ENCODE data around the gene IRF7.
"Not testable (repeated sequence)": the region's sequence is repeated elsewhere in the genome, so short reads cannot be mapped to it uniquely, and the experiment has no call there.

Gene IRF7

GRCh38 chr11:650482-650881 lies 34.7 kb upstream of the IRF7 start:
- no peak overlapping the region for H3K27ac ChIP-seq (ENCODE audit: insufficient read depth in 1 of 2, low read depth in 1 of 2, low read length in 2 of 2, poor library complexity in 1 of 2, severe bottlenecking in 2 of 2)
- no peaks in the 10 kb centered on the region for H3K27me3 ChIP-seq (replicated peaks in 2 of 5; ENCODE audit: control insufficient read depth in 4 of 5, insufficient read depth in 5 of 5, low read length in 4 of 5)
- WGBS (ENCODE audit: insufficient coverage), result 100% methylated on average over 9 of the region's 10 CpGs
- H3K4me1 ChIP-seq (ENCODE audit: control extremely low read depth in 1 of 4, control insufficient read depth in 4 of 4, insufficient read depth in 4 of 4, low read length in 3 of 4), result peaks cover 0 to 2% (median 0%) of the 10 kb centered on the region in 4 experiments
- no peak overlapping the region for H3K4me3 ChIP-seq (ENCODE audit: control insufficient read depth in 1 of 7, extremely low read depth in 1 of 7, insufficient read depth in 4 of 7, low read depth in 2 of 7, low read length in 6 of 7)
- CTCF ChIA-PET, result interaction anchor here (0.6 kb wide), 1 partner anchor 24 kb away, joined by 3 read pairs; no protein-coding TSS in a partner anchor
- H3K9me3 ChIP-seq (ENCODE audit: control extremely low read depth in 1 of 5, control insufficient read depth in 4 of 5, insufficient read depth in 2 of 5, low read depth in 1 of 5, low read length in 4 of 5), result no peaks in the 10 kb centered on the region
- peaks cover 0 to 34% (median 22%) of the 10 kb centered on the region in 4 experiments for H3K36me3 ChIP-seq (ENCODE audit: control insufficient read depth in 4 of 4, insufficient read depth in 4 of 4, low read length in 3 of 4)
- POLR2A ChIA-PET, result no interaction called here
- DNase-seq, result no peak

GRCh38 chr11:647672-648158 lies 32.0 kb upstream of the IRF7 start:
- H3K4me1 ChIP-seq (ENCODE audit: control extremely low read depth in 1 of 4, control insufficient read depth in 4 of 4, insufficient read depth in 4 of 4, low read length in 3 of 4); POLR2A ChIA-PET: not testable (repeated sequence)

GRCh38 chr11:646214-646613 lies 30.5 kb upstream of the IRF7 start:
- Histone ChIP-seq H3K9me3 (ENCODE audit: control extremely low read depth in 1 of 5, control insufficient read depth in 4 of 5, insufficient read depth in 2 of 5, low read depth in 1 of 5, low read length in 4 of 5) (no peaks in the 10 kb centered on the region), H3K36me3 (ENCODE audit: control insufficient read depth in 4 of 4, insufficient read depth in 4 of 4, low read length in 3 of 4) (peaks cover 0 to 39% (median 20%) of the 10 kb centered on the region in 4 experiments), H3K4me3 (ENCODE audit: control insufficient read depth in 1 of 7, extremely low read depth in 1 of 7, insufficient read depth in 4 of 7, low read depth in 2 of 7, low read length in 6 of 7) (no peak overlapping the region), H3K27me3 (replicated peaks in 2 of 5; ENCODE audit: control insufficient read depth in 4 of 5, insufficient read depth in 5 of 5, low read length in 4 of 5) (no peaks in the 10 kb centered on the region), H3K27ac (ENCODE audit: insufficient read depth in 1 of 2, low read depth in 1 of 2, low read length in 2 of 2, poor library complexity in 1 of 2, severe bottlenecking in 2 of 2) (no peak overlapping the region), H3K4me1 (ENCODE audit: control extremely low read depth in 1 of 4, control insufficient read depth in 4 of 4, insufficient read depth in 4 of 4, low read length in 3 of 4) (peaks cover 0 to 14% (median 4%) of the 10 kb centered on the region in 4 experiments)
- ChIA-PET POLR2A (no interaction called here), CTCF (interaction anchor here (0.7 to 1.5 kb wide), 2 partner anchors 10 to 42 kb away, joined by 3 read pairs; no protein-coding TSS in a partner anchor)
- DNase-seq, result peak in 1 of 3 donors; percentile 25
- WGBS (ENCODE audit: insufficient coverage), result 59% methylated on average over 6 of the region's 14 CpGs

More at GRCh38 chr11:647672-648158, 32.0 kb upstream of the IRF7 start:
- 100% methylated on average over 6 of the region's 14 CpGs for WGBS (ENCODE audit: insufficient coverage)
- H3K27me3 ChIP-seq (replicated peaks in 2 of 5; ENCODE audit: control insufficient read depth in 4 of 5, insufficient read depth in 5 of 5, low read length in 4 of 5); H3K4me3 ChIP-seq (ENCODE audit: control insufficient read depth in 1 of 7, extremely low read depth in 1 of 7, insufficient read depth in 4 of 7, low read depth in 2 of 7, low read length in 6 of 7); H3K27ac ChIP-seq (ENCODE audit: insufficient read depth in 1 of 2, low read depth in 1 of 2, low read length in 2 of 2, poor library complexity in 1 of 2, severe bottlenecking in 2 of 2); H3K9me3 ChIP-seq (ENCODE audit: control extremely low read depth in 1 of 5, control insufficient read depth in 4 of 5, insufficient read depth in 2 of 5, low read depth in 1 of 5, low read length in 4 of 5); DNase-seq: not testable (repeated sequence)
- H3K36me3 ChIP-seq (ENCODE audit: control insufficient read depth in 4 of 4, insufficient read depth in 4 of 4, low read length in 3 of 4), result peaks cover 0 to 34% (median 18%) of the 10 kb centered on the region in 4 experiments
- CTCF ChIA-PET, result interaction anchor here (0.6 kb wide), 1 partner anchor 32 kb away, joined by 5 read pairs; no protein-coding TSS in a partner anchor

- H3K36me3 ChIP-seq (ENCODE audit: control insufficient read depth in 4 of 4, insufficient read depth in 4 of 4, low read length in 3 of 4), result peaks cover 0 to 35% (median 17%) of the 10 kb centered on the region in 4 experiments
- 89% methylated on average over 16 of the region's 16 CpGs for WGBS (ENCODE audit: insufficient coverage)
- H3K9me3 ChIP-seq (ENCODE audit: control extremely low read depth in 1 of 5, control insufficient read depth in 4 of 5, insufficient read depth in 2 of 5, low read depth in 1 of 5, low read length in 4 of 5), result no peaks in the 10 kb centered on the region
- ChIA-PET CTCF (interaction anchor here (1.5 kb wide), 1 partner anchor 10 kb away, joined by 3 read pairs; no protein-coding TSS in a partner anchor), POLR2A (no interaction called here)
- peaks cover 0 to 2% (median 0%) of the 10 kb centered on the region in 5 experiments for H3K27me3 ChIP-seq (replicated peaks in 2 of 5; ENCODE audit: control insufficient read depth in 4 of 5, insufficient read depth in 5 of 5, low read length in 4 of 5)
- DNase-seq, result no peak
- H3K4me3 ChIP-seq (ENCODE audit: control insufficient read depth in 1 of 7, extremely low read depth in 1 of 7, insufficient read depth in 4 of 7, low read depth in 2 of 7, low read length in 6 of 7), result no peak overlapping the region
- no peak overlapping the region for H3K27ac ChIP-seq (ENCODE audit: insufficient read depth in 1 of 2, low read depth in 1 of 2, low read length in 2 of 2, poor library complexity in 1 of 2, severe bottlenecking in 2 of 2)
- H3K4me1 ChIP-seq (ENCODE audit: control extremely low read depth in 1 of 4, control insufficient read depth in 4 of 4, insufficient read depth in 4 of 4, low read length in 3 of 4), result peaks cover 0 to 20% (median 11%) of the 10 kb centered on the region in 4 experiments
Observed at GRCh38 chr11:645536-645935, 29.8 kb upstream of the IRF7 start.

- WGBS (ENCODE audit: insufficient coverage), result 99% methylated on average over 38 of the region's 50 CpGs
- no peak for DNase-seq
- Histone ChIP-seq H3K27ac (ENCODE audit: insufficient read depth in 1 of 2, low read depth in 1 of 2, low read length in 2 of 2, poor library complexity in 1 of 2, severe bottlenecking in 2 of 2) (no peak overlapping the region), H3K27me3 (replicated peaks in 2 of 5; ENCODE audit: control insufficient read depth in 4 of 5, insufficient read depth in 5 of 5, low read length in 4 of 5) (peaks cover 0 to 13% (median 4%) of the 10 kb centered on the region in 5 experiments), H3K4me3 (ENCODE audit: control insufficient read depth in 1 of 7, extremely low read depth in 1 of 7, insufficient read depth in 4 of 7, low read depth in 2 of 7, low read length in 6 of 7) (no peak overlapping the region), H3K4me1 (ENCODE audit: control extremely low read depth in 1 of 4, control insufficient read depth in 4 of 4, insufficient read depth in 4 of 4, low read length in 3 of 4) (peaks cover 0 to 26% (median 23%) of the 10 kb centered on the region in 4 experiments), H3K36me3 (ENCODE audit: control insufficient read depth in 4 of 4, insufficient read depth in 4 of 4, low read length in 3 of 4) (peaks cover 0 to 31% (median 14%) of the 10 kb centered on the region in 4 experiments), H3K9me3 (ENCODE audit: control extremely low read depth in 1 of 5, control insufficient read depth in 4 of 5, insufficient read depth in 2 of 5, low read depth in 1 of 5, low read length in 4 of 5) (no peaks in the 10 kb centered on the region)
- ChIA-PET POLR2A (no interaction called here), CTCF (interaction anchor here (1.3 kb wide), 1 partner anchor 20 kb away, joined by 3 read pairs; no protein-coding TSS in a partner anchor)
Observed at GRCh38 chr11:643849-644738, 28.3 kb upstream of the IRF7 start.

GRCh38 chr11:643366-643765 lies 27.6 kb upstream of the IRF7 start:
- 89% methylated on average over 9 of the region's 9 CpGs for WGBS (ENCODE audit: insufficient coverage)
- ChIA-PET CTCF (interaction anchor here (1.3 kb wide), 1 partner anchor 21 kb away, joined by 3 read pairs; no protein-coding TSS in a partner anchor), POLR2A (no interaction called here)
- DNase-seq, result no peak
- Histone ChIP-seq H3K4me3 (ENCODE audit: control insufficient read depth in 1 of 7, extremely low read depth in 1 of 7, insufficient read depth in 4 of 7, low read depth in 2 of 7, low read length in 6 of 7) (no peak overlapping the region), H3K4me1 (ENCODE audit: control extremely low read depth in 1 of 4, control insufficient read depth in 4 of 4, insufficient read depth in 4 of 4, low read length in 3 of 4) (peaks cover 0 to 26% (median 25%) of the 10 kb centered on the region in 4 experiments), H3K27me3 (replicated peaks in 2 of 5; ENCODE audit: control insufficient read depth in 4 of 5, insufficient read depth in 5 of 5, low read length in 4 of 5) (peaks cover 0 to 20% (median 4%) of the 10 kb centered on the region in 5 experiments), H3K27ac (ENCODE audit: insufficient read depth in 1 of 2, low read depth in 1 of 2, low read length in 2 of 2, poor library complexity in 1 of 2, severe bottlenecking in 2 of 2) (no peak overlapping the region), H3K9me3 (ENCODE audit: control extremely low read depth in 1 of 5, control insufficient read depth in 4 of 5, insufficient read depth in 2 of 5, low read depth in 1 of 5, low read length in 4 of 5) (no peaks in the 10 kb centered on the region), H3K36me3 (ENCODE audit: control insufficient read depth in 4 of 4, insufficient read depth in 4 of 4, low read length in 3 of 4) (peaks cover 0 to 31% (median 14%) of the 10 kb centered on the region in 4 experiments)
